Kidney epithelial cell (primary cell): Measurements from ENCODE around the gene TENM4. TPM values are rescaled to one million over a fixed set of nuclear protein-coding genes. Genes with fewer than 3 reads are reported as not detected.

Source experiments
- DNase-seq: peaks from one replicate; pipeline ENCODE4 v3.0.0-alpha.2; 2010; ENCODE audit warnings: low read depth
- H3K27me3 ChIP-seq: 2 replicates; pipeline ENCODE4 v1.6.0; 2011; ENCODE audit warnings: low read length; ENCODE audit not compliant: control insufficient read depth, insufficient read depth
- H3K36me3 ChIP-seq: 2 replicates; pipeline ENCODE4 v1.5.1; 2011; ENCODE audit warnings: low read length; ENCODE audit not compliant: control insufficient read depth, insufficient read depth
- H3K4me3 ChIP-seq: 2 replicates; pipeline ENCODE4 v1.5.1; 2011; ENCODE audit warnings: low read depth, mild to moderate bottlenecking, control low read depth, low read length
- total RNA-seq: library from RNA; depleted of rRNA; stranded (reverse); fragments of >200 nt; gene quantifications from 2 replicates; pipeline ENCODE4 v1.2.3, GENCODE V29; 2015
- TF ChIP-seq, protein P1 (sequence below): IDR thresholded peaks from 2 replicates; pipeline ENCODE4 v1.5.1; 2011; ENCODE audit warnings: mild to moderate bottlenecking, moderate library complexity, low read length, control low read depth, inconsistent platforms; ENCODE audit not compliant: insufficient read depth, poor library complexity, severe bottlenecking

The TENM4 gene
- total RNA-seq, 1 donor from 2014 or later, result 35.3 TPM

DNA sequence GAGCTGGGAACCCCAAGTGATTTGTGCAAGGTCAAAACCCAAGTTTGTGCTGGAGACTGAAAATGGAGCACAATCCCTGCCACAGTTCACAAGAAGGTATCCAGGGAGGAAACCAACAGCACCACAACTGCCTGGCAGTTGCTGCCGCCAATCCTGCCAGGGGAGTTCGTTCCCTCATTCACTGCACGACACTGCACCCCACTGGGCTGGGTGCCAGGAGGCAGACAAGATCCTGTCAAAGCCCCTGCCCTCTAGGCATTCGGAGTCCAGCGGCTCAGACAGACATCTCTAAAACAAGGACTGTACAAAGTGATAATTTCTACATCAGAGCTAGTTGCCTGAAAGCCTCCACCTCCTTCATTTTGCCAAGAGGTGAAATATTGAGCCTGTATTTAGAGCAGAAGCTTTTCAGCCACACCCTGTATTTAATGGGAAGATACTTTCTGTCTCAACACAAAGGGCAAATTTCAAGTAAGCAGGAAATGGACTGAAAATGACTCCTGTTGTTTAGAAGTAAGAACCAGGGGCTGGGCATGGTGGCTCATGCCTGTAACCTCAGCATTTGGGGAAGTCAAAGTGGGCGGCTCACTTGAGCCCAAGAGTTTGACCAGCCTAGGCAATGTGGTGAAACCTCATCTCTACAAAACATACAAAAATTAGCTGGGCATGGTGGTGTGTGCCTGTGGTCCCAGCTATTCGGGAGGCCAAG lies 588.8 kb downstream of the TENM4 start:
- no peaks in the 10 kb centered on the region for H3K27me3 ChIP-seq
- no peaks in the 10 kb centered on the region for H3K36me3 ChIP-seq
- DNase-seq, result no peak
- no peak overlapping the region for H3K4me3 ChIP-seq
- TF ChIP-seq, protein P1, sequence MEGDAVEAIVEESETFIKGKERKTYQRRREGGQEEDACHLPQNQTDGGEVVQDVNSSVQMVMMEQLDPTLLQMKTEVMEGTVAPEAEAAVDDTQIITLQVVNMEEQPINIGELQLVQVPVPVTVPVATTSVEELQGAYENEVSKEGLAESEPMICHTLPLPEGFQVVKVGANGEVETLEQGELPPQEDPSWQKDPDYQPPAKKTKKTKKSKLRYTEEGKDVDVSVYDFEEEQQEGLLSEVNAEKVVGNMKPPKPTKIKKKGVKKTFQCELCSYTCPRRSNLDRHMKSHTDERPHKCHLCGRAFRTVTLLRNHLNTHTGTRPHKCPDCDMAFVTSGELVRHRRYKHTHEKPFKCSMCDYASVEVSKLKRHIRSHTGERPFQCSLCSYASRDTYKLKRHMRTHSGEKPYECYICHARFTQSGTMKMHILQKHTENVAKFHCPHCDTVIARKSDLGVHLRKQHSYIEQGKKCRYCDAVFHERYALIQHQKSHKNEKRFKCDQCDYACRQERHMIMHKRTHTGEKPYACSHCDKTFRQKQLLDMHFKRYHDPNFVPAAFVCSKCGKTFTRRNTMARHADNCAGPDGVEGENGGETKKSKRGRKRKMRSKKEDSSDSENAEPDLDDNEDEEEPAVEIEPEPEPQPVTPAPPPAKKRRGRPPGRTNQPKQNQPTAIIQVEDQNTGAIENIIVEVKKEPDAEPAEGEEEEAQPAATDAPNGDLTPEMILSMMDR, result no peak

DNA sequence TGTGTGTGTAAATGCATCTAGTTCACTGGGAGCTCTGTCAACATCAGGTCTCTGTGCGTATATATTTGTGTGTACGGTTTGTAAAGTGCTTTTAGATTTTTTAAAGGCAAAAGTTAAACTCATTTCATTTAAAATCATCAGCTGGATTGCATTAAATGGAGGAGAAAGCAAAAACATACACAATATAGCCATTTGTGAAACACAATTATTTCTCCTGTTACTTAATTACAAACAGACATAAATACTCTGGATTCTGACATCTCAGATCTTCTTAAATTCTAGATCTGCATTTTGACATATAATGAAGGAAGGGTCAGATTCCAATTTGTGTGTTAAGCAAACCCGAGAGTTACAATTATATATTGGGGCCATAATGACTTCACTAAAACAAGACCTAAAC lies 590.8 kb downstream of the TENM4 start:
- Histone ChIP-seq H3K27me3 (no peaks in the 10 kb centered on the region), H3K4me3 (no peak overlapping the region), H3K36me3 (no peaks in the 10 kb centered on the region)
- TF ChIP-seq, protein P1, result no peak
- no peak for DNase-seq

GRCh38 chr11:78846269-78846668 lies 594.6 kb downstream of the TENM4 start:
- no peak for DNase-seq
- Histone ChIP-seq H3K27me3 (no peaks in the 10 kb centered on the region), H3K36me3 (no peaks in the 10 kb centered on the region), H3K4me3 (no peak overlapping the region)
- TF ChIP-seq, protein P1, result no peak

DNA sequence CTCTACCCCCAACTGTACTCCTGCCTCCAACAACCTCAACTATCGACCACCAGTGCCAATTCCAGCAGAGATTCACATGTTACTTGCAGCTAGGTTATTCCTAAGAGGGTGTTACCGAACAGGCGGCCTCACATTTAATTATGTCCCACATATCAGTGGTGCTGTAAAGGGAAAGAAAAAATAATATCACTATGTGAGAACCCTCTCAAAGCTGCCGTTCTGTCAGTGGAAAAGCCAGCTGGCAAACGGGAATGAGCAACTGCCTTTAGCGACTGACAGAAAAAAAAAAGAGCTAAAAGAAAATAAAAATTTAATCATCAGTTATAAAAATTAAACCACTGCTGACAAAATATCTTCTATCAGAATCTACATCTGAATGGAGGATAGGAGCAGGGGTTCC lies 595.3 kb downstream of the TENM4 start:
- Histone ChIP-seq H3K27me3 (no peaks in the 10 kb centered on the region), H3K4me3 (no peak overlapping the region), H3K36me3 (no peaks in the 10 kb centered on the region)
- TF ChIP-seq, protein P1, result no peak
- no peak for DNase-seq

- Histone ChIP-seq H3K27me3 (no peaks in the 10 kb centered on the region), H3K36me3 (no peaks in the 10 kb centered on the region), H3K4me3 (no peak overlapping the region)
- peak; percentile 23 for DNase-seq
- TF ChIP-seq, protein P1, result no peak
These were observed 599.3 kb downstream of the TENM4 start for GRCh38 chr11:78841456-78842060.

DNA sequence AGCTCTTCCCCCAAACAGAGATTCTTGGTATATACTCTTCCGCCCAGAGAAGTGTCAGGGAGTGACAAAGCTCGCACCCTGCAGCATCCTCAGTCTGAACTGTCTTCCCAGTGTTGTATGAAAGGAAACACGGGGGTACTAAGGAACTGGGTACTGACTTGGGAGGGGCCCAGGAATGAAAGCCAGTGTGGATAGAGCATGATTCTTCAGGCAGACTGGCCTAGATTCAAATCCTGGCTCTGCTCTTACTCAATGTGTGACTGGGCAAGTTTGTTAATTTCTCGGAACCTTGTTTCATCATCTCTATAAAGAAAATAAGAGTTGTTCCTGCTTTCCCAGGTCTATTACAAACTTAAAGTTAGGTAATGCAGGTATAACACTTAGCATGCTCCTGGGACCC lies 600.2 kb downstream of the TENM4 start:
- no peak for DNase-seq
- no peak overlapping the region for H3K4me3 ChIP-seq
- TF ChIP-seq, protein P1, result no peak
- H3K36me3 ChIP-seq, result no peaks in the 10 kb centered on the region
- no peaks in the 10 kb centered on the region for H3K27me3 ChIP-seq
